HCT116 (cell line): Measurements from ENCODE around the gene ANO3.

Experiments
- CBX3 ChIP-seq: IDR thresholded peaks from 2 replicates; pipeline ENCODE4 v1.6.1; 2012; ENCODE audit warnings: low read depth
- CTCF ChIP-seq, 3 experiments: fragments of 200-600 bp in 1 of 3; sonication (generic) in 1 of 3; IDR thresholded peaks in 2 of 3; conservative IDR thresholded peaks in 1 of 3; 2 replicates each; pipeline ENCODE4 v1.5.1; 2012 to 2017; ENCODE audit warnings: low read depth in 2 of 3, low read length in 2 of 3, antibody characterized with exemption in 1 of 3, borderline replicate concordance in 1 of 3, control low read depth in 1 of 3, mild to moderate bottlenecking in 1 of 3, mixed read lengths in 1 of 3, mixed run types in 1 of 3, moderate library complexity in 1 of 3; ENCODE audit not compliant: insufficient read depth in 1 of 3
- EZH2 ChIP-seq: fragments of 200-600 bp; sonication (generic); IDR thresholded peaks from 2 replicates; pipeline ENCODE4 v1.6.1; 2017; ENCODE audit warnings: antibody characterized with exemption, mixed run types
- EZH2phosphoT487 ChIP-seq: fragments of 200-600 bp; IDR thresholded peaks from 2 replicates; pipeline ENCODE4 v1.6.1; 2018; ENCODE audit warnings: antibody characterized with exemption, borderline replicate concordance

GRCh38 chr11:26675233-26675928 lies 343.5 kb downstream of the ANO3 start:
- TF ChIP-seq CBX3 = no peak
- TF ChIP-seq CTCF (IDR thresholded peaks at IDR 0.05 in 2 of 3, conservative IDR thresholded peaks at IDR 0.05 in 1 of 3; ENCODE audit: borderline replicate concordance in 1 of 3, insufficient read depth in 1 of 3, low read depth in 2 of 3, low read length in 2 of 3) = no peak
- no peak for TF ChIP-seq EZH2
- no peak for TF ChIP-seq EZH2phosphoT487
